ENCODE data around the gene EMC9. TPM values are rescaled to one million over a fixed set of nuclear protein-coding genes. Genes with fewer than 3 reads are reported as not detected.
A peak's percentile ranks its signal among the peaks of the same experiment; 100 is the strongest.

EMC9 gene
- total RNA-seq, 2 donors from 2014 or later, result 10.9 to 14.2 TPM

DNA sequence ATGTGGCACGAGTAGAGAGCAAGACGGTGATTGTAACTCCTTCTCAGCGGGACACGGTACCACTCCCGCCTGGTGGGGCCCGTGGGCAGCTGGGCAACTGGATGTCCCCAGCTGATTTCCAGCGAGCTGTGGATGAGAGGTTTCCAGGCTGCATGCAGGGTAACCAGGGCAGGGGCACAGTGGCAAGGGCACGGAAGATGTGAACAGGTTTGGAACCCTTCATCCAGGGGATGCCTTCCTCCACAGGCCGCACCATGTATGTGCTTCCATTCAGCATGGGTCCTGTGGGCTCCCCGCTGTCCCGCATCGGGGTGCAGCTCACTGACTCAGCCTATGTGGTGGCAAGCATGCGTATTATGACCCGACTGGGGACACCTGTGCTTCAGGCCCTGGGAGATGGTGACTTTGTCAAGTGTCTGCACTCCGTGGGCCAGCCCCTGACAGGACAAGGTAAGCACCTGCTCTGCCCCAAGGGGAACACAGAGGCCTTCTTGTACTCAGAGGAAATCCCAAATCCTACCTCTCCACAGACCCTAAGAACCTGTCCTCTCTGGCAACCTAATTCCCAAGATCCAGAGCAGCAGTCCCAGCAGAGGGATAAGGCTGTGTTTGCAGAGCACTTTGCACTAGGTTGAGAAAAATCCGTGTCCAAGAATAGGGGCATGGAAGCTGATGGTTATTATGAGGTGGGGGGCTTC, 43.0 kb downstream of the EMC9 start:
- no peak for DNase-seq (ENCODE audit: low spot score)
- intact Hi-C loops (cut with DNase I), result no loop called here

DNA sequence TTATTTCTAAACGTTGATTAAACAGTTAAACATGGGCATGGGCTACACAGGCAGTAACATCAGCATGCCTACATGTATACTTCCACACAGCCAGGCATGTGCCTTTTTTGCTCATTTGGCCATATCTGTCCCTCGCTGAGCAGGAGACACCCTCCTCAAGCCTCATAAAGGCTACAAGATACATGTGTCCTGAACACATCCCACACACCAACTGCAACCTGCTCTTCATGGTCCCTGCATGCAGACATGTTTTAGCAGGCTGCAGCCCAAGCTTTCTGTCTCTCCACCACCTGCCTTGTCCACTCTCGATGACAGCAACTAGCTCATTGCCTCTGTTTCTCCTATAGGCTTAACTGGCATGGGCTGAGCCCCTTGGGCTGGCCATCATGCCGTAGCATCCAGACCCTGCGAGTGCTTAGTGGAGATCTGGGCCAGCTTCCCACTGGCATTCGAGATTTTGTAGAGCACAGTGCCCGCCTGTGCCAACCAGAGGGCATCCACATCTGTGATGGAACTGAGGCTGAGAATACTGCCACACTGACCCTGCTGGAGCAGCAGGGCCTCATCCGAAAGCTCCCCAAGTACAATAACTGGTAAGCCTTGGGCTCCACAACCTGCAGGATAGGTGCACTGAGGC, 44.7 kb downstream of the EMC9 start:
- intact Hi-C loops (cut with DNase I), result no loop called here
- no peak for DNase-seq (ENCODE audit: low spot score)

DNA sequence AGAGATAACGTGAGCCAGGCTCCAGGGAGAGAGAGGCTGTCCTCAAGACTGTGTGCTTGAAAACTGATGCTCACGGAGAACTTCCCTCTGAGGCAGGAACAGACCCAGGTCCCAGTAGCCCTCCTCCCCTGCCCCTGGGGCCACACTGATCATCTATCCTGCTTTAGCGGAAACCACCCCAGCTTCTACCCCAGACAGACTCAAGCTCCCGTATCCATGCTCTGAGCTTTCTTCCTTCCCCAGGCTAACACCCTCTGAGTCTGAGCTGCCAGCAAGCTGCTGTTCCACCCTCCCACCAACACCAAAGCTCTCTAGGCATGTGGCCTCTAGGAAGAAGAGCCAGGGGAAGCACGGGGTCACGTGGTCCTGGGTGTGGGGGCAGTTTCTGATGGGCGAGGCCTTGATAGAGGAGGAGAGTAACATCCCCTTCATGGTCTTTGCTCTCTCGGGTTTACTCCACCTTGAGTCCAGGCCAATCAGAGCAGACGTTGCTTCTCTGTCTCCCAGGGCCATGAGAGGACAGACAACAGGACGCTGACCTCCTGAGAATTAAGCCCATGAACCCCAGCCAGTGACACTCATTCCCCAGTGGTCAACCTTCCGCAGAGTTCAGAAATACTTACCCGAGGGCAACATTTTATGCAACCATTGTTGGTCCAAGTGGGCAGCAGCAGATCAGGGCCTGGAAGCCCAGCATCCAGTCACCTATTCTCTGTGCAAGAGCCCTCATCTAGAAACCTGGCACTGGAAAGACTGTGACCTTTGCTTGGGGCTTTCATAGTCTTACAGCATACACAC, 45.9 kb downstream of the EMC9 start:
- DNase-seq (ENCODE audit: low spot score), result peak; percentile 90
- intact Hi-C loops (cut with DNase I), result no loop called here

DNA sequence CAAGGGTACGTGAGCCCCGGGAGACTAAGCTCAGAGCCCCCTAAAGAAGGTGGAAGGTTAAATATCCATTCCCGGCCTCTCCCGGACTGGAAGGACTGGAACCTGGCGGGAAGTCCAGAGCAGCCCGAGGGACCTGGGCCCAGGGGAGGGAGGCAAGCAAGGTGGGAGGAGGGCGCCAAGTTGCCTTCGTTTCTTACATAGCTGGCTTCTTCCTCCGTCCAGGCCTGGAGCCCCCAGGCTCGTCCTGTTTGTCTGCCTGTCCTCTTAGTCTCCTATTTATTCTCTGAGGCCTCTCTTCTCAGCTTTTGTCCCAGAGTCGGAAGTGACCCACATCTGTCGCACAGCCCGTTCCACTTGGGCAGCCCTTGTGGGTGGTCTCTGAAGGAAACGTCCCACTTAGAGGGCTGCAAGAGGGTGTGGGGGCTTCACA, 46.5 kb downstream of the EMC9 start:
- intact Hi-C loops (cut with DNase I), result no loop called here
- no peak for DNase-seq (ENCODE audit: low spot score)

GRCh38 chr14:24093901-24094840, 47.2 kb downstream of the EMC9 start, which contains the start of gene PCK2:
Gene PCK2 (plus strand): TSS chr14:24094311. CDS start chr14:24094406, 95 bp downstream.
- intact Hi-C loops (cut with DNase I), result no loop called here
- peak; percentile 98 for DNase-seq (ENCODE audit: low spot score)

DNA sequence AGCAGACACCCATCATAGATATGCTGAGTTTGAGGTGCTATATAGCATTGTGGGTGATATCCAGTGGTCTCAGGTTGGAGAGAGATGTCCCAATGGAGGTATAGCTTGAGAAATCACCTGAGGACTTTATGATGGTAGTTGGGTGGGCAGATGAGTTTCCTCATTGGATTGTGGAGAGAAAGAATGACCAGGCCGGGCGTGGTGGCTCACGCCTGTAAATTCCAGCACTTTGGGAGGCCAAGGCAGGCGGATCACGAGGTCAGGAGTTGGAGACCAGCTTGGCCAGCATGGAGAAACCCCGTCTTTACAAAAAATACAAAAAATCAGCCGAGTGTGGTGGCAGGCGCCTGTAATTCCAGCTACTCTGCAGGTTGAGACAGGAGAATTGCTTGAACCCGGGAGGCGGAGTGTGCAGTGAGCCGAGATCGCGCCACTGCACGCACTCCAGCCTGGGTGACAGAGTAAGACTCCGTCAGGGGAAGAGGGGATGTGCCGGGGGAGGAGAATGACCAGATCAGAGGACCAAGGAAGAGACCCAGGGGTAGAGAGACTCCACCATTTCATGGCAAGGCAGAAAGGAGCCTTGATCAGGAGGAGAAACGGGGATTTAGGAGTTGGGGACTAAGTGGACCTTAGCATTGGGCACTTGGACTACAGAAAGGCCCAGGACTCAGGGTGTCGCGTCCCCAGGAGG, 48.0 kb downstream of the EMC9 start:
- DNase-seq (ENCODE audit: low spot score), result no peak
- intact Hi-C loops (cut with DNase I), result no loop called here

DNA sequence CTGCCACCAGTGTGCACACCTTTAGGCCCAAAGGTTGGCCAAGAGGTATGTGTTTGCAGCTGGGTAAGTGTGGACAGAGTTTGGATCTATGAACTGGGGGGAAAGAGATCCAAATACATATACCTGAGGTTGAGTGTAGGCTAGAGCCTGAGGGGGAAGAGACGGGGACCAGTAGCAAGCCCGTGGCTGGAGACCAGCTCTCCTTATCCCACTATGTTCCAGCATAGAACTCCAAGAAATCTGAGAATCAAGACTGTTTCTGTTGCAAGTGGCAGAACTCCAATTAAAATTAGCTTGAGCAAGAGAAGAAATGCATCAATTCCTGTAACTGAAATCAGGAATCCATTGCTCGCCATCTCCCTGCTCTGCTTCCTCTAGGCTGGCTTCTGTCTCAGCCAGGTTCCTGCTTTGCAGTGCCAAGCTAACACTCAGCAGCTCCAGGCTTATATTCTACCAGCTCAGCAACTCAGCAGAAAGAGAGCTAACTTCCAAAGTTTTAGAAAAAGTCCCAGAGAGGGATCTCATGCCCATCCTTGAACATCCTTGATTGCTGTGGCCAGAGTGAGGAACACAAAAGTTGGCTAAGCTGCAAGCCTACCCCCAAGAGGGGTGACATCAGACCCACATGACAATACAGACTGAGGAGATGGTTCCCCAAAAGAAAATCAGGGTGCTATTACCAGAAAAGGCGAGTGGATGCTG, 48.7 kb downstream of the EMC9 start:
- DNase-seq (ENCODE audit: low spot score), result no peak
- intact Hi-C loops (cut with DNase I), result no loop called here

GRCh38 chr14:24092110-24092504, 49.3 kb downstream of the EMC9 start:
- DNase-seq (ENCODE audit: low spot score), result no peak
- intact Hi-C loops (cut with DNase I), result no loop called here

DNA sequence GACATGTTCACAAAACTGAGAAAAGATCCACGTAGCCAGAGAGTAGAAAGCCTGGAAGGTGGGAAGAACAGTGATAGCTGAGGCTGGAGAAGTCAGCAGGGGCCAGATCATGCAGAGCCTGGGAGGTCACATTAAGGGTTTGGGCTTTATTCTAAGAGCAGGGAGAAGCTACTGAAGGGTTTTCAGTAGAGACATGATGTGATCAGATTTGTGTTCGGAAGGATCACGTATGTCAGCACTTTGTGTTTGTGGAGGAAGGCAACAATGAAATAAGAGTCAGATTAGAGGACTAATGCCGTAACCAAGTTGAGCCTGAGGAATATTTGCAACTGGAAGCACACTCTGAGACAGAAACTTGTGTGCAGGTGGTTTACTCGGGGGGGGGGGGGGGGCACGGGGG, 51.5 kb downstream of the EMC9 start:
- intact Hi-C loops (cut with DNase I), result loop anchor here in 1 of 2 donors (2.0 kb wide), 1 partner anchor 29 kb away; no protein-coding TSS in a partner anchor
- DNase-seq (ENCODE audit: low spot score), result no peak

Small RNAs within 50 kb of the gene (microRNA-seq; reads per million reads assigned to microRNA genes)
- 0 reads per million in 2 donors for gene MIR7703 (ENCODE audit: borderline microRNAs expressed in 2 of 2)

Other genes starting within 250 kb of the EMC9 start
- gene DHRS4, start 187.8 kb downstream of the EMC9 start, total RNA-seq, result 10 to 100 TPM; 15.4 to 16.9 TPM
- 10 to 100 TPM; 15.1 to 16.9 TPM for gene DHRS4L2, start 152.7 kb downstream of the EMC9 start, total RNA-seq
- under 1 TPM; 0.14 to 0.23 TPM for gene CARMIL3, start 89.6 kb downstream of the EMC9 start, total RNA-seq
- 1 to 10 TPM in 1 of 2 donors, under 1 TPM in 1; 0.32 to 1.3 TPM for gene CPNE6, start 70.0 kb downstream of the EMC9 start, total RNA-seq
- 10 to 100 TPM; 18.8 to 27.4 TPM for gene PCK2, start 47.3 kb downstream of the EMC9 start, total RNA-seq
- 10 to 100 TPM; 32.2 to 37.1 TPM for gene DCAF11, start 26.8 kb downstream of the EMC9 start, total RNA-seq
- gene NRL, start 26.6 kb downstream of the EMC9 start, total RNA-seq, result 1 to 10 TPM; 1.1 to 1.4 TPM
- gene FITM1, start 10.9 kb downstream of the EMC9 start, total RNA-seq, result under 1 TPM in 1 of 2 donors, not detected in 1; 0.38 TPM
- gene PSME1, start 5.4 kb downstream of the EMC9 start, total RNA-seq, result 100 to 1,000 TPM; 114 to 119 TPM
- gene PSME2, start 5.0 kb upstream of the EMC9 start, total RNA-seq, result 10 to 100 TPM; 72.6 to 97.7 TPM
- 10 to 100 TPM; 34.9 to 53.7 TPM for gene RNF31, start 5.9 kb upstream of the EMC9 start, total RNA-seq
- 10 to 100 TPM; 53.7 to 92.4 TPM for gene IRF9, start 19.7 kb upstream of the EMC9 start, total RNA-seq
- 1 to 10 TPM; 8.0 to 9.4 TPM for gene REC8, start 30.5 kb upstream of the EMC9 start, total RNA-seq
- 10 to 100 TPM; 24.9 to 30.6 TPM for gene IPO4, start 47.2 kb upstream of the EMC9 start, total RNA-seq
- gene TM9SF1, start 53.9 kb upstream of the EMC9 start, total RNA-seq, result 10 to 100 TPM; 30.1 to 35.2 TPM
- not detected for gene TSSK4, start 64.1 kb upstream of the EMC9 start, total RNA-seq
- 10 to 100 TPM; 41.8 to 42.7 TPM for gene CHMP4A, start 71.9 kb upstream of the EMC9 start, total RNA-seq
- 10 to 100 TPM; 22.1 to 23.1 TPM for gene MDP1, start 74.5 kb upstream of the EMC9 start, total RNA-seq
- 100 to 1,000 TPM; 121 to 125 TPM for gene NEDD8, start 90.8 kb upstream of the EMC9 start, total RNA-seq
- 10 to 100 TPM; 34.4 to 42.0 TPM for gene GMPR2, start 91.3 kb upstream of the EMC9 start, total RNA-seq
- 10 to 100 TPM; 77.8 to 85.1 TPM for gene TINF2, start 101.0 kb upstream of the EMC9 start, total RNA-seq
- gene TGM1, start 121.6 kb upstream of the EMC9 start, total RNA-seq, result 1 to 10 TPM in 1 of 2 donors, under 1 TPM in 1; 0.14 to 1.7 TPM
- gene RABGGTA, start 130.0 kb upstream of the EMC9 start, total RNA-seq, result 10 to 100 TPM; 14.5 to 17.3 TPM
- 10 to 100 TPM; 14.0 to 17.9 TPM for gene DHRS1, start 158.2 kb upstream of the EMC9 start, total RNA-seq
- gene NOP9, start 158.3 kb upstream of the EMC9 start, total RNA-seq, result 10 to 100 TPM; 19.2 to 20.9 TPM
- gene CIDEB, start 166.4 kb upstream of the EMC9 start, total RNA-seq, result 10 to 100 TPM; 10.1 to 10.8 TPM
- gene LTB4R2, start 168.5 kb upstream of the EMC9 start, total RNA-seq, result 1 to 10 TPM; 2.5 to 4.0 TPM
- 1 to 10 TPM; 5.6 TPM for gene LTB4R, start 169.9 kb upstream of the EMC9 start, total RNA-seq
- 10 to 100 TPM; 35.2 to 36.0 TPM for gene ADCY4, start 193.5 kb upstream of the EMC9 start, total RNA-seq
- gene RIPK3, start 198.4 kb upstream of the EMC9 start, total RNA-seq, result 1 to 10 TPM; 8.5 to 9.2 TPM
- gene NFATC4, start 226.6 kb upstream of the EMC9 start, total RNA-seq, result 10 to 100 TPM; 75.1 to 87.2 TPM